ENCODE results near the gene AGBL1.
A peak's percentile ranks its signal among the peaks of the same experiment; 100 is the strongest.

Gene AGBL1

DNA sequence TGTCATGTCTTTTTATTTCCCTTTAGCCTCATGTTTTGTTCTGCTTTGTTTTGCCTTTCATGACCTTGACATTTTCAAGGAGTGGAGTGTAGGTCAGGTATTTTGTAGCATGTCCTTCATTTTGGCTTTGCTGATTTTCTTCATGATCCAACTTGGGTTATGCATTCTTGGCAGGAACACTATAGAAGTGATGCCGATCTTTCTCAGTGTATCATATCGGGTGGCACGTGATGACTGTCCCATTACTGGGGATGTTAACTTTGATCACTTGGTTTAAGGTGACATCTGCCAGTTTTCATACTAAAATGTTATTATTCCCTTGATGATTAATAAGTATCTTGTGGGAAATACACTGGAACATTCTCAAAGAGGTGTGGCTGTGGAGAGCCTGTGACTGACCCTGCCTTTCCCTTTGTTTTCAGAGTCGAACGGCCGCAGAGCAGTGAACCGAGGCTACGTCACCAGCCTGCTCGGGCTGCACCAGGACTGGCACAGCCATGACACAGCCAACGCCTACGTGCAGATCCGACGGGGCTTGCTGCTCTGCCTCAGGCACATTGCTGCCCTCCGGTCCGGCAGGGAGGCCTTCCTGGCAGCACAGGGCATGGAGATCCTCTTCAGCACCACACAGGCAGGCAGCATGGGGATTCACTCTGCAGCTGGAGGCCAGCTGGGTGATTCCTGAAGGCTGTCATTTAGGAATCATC lies 167.7 kb downstream of the AGBL1 start:
- DNase-seq: no peak

DNA sequence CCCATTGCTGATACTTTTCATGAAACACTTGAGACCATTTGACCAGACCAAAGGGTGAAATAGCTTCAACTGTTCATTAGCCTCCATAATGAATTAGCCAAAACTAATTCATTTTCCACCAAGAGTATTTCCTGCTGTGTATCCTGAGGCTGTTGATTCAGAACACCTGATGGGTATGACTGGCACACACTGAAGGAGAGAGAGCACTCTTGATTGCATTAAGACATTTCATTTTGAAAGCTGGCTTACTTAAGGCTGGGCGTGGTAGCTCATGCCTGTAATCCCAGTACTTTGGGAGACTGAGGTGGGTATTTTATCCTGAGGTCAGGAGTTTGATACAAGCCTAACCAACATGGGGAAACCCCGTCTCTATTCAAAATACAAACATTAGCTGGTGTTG lies 175.6 kb downstream of the AGBL1 start:
- no peak for DNase-seq

DNA sequence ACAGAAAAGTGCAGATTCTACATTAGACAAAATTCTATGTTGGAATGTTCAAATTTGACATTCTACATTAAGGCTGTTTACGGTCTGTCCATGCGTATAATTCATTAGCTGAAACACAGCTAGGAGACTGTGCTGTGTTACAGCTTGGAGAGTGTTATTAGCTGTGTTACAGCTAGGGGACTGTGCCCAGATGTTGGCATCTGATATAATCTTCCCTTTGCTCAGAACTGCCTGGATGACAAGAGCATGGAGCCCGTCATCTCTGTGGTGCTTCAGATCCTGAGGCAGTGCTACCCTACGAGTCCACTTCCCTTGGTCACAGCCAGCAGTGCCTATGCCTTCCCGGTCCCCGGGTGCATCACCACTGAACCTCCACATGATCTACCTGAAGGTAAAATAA lies 177.0 kb downstream of the AGBL1 start:
- DNase-seq: no peak

DNA sequence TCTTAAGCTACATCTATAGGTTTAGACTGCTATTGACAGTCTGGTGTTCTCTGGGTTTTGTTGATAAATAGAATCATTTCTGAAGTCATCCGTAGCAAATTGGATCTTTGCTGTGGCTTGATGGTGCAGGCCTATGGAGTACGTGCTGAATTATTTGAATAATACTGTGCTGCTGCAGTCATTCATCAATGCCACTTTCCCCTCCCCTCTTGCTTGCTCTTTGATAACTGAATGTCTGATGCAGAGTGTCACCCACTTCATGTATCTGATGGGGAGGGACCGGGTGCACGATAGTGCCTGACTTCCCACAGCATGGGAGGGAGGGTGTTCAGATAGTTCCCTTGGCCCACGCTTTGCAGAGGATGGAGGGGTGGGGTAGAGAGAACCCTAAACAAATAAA lies 179.9 kb downstream of the AGBL1 start:
- DNase-seq: no peak

DNA sequence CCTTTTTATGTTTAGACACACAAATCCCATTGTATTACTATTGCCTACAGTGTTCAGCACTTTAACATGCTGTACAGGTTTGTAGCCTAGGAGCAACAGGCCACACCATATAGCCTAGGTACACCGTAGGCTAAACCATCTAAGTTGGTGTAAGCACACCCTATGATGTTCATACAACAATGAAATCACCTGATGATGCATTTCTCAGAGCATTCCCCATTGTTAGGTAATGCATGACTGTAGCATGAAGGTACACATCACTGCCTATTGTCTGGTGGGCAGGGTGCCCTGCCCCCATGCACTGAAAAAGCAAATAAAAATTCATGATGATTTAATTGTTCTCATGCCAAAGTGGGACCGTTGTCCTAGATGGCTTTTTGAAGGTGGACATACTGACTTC lies 183.6 kb downstream of the AGBL1 start:
- no peak for DNase-seq

DNA sequence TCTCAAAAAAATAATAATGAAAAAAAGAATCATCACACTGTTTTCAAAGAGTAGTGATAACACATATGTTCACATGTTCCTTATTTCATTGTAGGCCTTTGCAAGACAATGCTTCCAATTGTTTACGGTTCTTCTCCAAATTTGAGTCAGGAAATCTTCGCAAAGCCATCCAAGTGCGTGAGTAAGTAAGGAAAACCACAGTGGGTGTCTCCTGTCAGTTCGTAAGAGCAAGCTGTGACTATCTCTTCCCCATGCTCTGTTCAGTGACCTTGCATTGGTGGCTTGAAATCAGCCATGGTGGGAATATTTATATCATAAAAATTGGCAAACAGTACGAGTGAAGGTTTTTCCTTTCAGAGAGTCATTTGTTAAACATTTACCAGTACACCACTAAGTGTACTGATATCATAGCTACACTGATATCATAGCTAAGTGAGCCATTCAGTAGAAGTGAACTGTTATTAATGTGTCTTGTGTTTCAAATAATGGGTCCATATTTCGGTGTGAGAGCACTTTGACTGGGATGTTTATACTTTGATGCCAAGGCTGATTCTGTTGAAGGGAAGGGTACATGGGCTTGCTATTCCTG lies 187.3 kb downstream of the AGBL1 start:
- DNase-seq: no peak

DNA sequence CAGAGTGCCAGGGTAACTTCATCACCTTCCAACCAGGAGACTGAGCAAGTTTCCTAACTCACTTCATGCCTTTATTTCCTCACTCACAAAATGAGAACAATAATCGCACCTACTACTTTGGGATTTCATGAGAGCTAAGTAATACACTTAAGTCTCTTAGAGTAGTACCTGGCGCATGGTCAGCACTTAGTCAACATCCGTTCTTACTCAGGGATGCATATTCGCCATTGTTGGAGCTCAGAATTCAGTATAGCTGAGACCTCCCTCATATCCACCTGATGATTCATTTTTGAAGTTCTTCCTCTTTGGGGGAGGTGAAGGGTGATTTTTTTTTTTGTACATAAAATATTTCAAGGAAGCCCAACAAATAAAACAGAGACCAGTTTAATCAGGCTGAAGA lies 188.2 kb downstream of the AGBL1 start:
- DNase-seq: no peak

DNA sequence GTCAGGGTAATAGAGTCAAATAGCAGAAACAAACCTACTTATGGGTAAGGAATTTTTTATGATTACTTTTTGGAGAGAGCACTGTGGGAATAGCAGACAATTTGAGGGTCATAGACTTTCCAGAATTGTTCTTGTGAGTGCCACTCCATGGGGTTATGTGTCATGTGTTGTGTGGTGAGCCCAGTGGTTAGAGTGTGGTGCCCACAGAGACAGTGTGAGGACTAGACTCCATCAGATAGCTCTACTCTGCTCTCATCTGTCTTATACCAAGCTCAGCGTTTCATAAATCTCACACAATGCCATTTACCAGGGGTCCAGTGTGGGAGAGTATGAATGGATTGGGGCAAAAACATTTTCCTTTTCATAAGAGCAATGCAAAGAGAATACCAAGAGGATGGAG lies 188.9 kb downstream of the AGBL1 start:
- no peak for DNase-seq

DNA sequence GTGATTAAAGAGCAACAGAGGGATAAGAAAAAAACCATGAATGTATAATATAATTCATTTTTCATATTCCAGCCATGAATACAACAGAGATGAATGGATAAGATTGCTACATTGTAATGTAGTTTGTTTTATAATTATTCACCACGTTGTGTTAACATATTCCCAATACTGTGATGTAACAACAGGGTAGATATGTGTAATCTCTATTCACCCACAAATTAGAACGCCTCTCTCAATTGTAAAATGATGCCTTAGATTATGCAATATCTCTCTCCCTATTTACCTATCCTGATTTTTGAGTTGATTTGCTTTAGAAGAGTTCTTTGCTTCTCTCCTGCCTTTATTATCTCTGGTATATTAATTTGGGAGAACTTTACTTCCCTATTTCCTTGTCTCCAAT lies 193.6 kb downstream of the AGBL1 start:
- DNase-seq: no peak

DNA sequence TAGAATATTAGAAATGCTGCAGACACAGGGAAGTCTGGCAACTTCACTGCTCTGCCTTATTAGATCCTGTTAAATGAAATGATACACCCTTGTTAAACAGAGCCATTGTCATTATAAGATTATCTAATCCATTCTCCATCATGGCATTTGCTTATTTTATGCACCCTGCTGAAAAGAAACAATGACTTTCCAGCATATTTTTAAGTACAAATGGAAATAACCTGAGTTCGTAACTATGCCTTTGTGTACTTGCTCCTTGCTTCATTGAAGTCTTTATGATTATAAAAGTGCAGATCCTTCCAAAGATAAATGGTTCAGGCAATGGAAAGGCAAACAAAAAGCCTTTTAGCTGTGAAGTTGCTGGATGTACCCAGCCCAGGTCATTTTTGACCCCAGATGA lies 195.7 kb downstream of the AGBL1 start:
- no peak for DNase-seq

DNA sequence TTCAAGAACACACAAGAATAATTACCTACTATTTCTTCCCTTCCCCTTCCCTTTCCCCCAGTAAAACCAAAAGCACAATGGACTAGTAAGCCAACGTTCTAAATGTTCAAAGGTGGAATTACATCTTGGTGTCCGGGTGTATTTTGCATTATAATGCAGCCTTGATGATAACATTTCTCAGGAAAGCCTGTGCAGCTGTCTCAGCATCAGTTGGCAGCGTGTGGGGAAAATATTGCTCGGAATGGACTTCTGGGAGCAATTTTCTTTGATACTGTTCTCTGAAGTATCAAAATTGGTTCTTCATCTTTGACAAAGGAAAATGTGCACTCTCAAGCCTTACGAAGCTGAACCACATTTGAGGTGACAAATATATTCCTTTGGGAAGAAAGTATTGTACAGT lies 198.9 kb downstream of the AGBL1 start:
- no peak for DNase-seq

DNA sequence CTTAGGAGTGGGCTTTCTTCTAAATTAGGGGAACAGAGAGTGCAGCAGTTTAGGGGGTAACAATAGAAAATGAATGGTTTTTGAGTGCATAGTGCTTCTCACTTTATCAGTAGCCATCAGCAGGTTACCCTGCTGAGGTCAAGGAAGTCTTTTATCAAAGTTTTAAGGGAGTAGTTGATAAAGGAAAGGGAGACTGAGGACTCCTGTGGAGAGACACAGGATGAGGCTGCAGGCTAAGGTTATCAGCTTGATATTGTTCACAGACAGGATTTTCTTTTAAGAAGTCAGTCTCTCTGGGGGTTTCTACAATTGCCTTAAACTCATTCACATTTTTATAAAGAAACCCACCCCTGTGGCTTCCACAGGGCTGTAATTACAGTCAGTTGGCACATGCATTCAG lies 205.0 kb downstream of the AGBL1 start:
- no peak for DNase-seq

DNA sequence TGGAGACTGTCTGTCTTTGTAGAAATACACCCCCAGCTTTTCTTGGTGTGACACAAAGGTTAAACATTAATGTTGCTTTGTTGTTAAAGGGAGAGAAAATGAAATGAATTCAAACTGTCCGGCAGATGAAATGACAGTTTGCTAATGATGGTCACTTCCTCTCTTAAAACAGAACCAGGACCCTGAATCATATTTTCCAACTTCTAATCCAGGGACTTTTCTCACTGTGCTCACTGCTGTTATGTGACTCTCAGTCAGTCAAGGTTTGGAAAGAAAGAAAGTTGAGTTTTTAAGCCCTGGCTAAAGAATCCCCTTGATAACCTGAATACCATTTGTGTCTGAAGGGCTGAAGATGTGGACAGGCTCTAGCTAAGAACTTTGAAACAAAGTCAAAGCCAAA lies 215.8 kb downstream of the AGBL1 start:
- DNase-seq: no peak

DNA sequence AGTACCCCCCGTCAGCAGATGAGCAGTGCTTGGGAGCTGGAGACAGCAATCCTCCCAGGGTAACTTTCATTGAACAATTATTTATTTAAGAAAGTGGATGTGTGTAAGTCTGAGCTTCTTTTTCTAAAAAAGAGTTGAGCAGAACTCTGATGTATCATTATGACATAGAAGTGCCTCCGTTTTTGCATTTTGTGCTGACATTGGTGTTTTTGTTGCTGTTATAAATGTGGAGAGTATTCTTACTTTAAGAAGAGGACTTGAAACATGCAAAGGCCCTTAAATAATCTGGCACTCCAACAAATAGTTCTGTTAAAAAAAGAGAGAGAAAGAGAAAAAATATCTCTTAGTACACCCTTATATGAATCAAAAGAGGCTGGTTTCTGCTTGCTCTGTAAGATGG lies 217.1 kb downstream of the AGBL1 start:
- no peak for DNase-seq

DNA sequence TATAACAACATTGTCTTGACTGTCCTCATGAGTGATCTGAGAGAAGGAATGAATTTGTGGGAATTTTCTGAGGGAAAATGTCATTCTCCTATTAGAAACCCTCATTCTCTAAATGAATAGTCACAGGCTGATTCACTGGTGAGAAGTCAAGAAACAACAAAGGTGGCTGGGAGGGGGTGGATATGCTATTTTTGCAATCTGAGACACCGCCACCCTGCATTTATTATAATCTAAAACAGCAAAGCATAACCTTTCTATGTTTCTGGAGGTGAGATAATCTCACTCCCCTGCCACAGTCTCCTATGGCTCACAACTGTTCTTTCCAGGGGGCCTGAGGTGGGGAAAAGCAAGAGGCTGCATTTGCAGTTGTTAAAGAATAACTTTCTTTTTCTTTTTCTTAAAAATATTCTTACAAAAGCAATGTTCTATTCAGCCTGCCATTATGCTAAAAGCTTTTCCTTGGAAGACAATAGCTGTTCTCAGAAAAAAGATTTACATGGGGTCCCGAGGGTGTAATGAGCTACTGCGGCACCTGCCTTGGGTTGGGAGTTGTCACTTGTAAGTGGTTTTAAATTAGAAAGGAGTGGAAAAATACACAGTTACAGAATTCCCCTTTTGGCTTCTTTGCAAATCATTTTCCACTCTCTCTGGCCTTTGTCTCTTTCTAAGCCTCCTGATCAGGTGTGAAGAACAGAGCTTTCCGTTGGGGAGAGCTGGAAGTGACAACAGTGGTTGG lies 220.9 kb downstream of the AGBL1 start:
- DNase-seq: no peak

DNA sequence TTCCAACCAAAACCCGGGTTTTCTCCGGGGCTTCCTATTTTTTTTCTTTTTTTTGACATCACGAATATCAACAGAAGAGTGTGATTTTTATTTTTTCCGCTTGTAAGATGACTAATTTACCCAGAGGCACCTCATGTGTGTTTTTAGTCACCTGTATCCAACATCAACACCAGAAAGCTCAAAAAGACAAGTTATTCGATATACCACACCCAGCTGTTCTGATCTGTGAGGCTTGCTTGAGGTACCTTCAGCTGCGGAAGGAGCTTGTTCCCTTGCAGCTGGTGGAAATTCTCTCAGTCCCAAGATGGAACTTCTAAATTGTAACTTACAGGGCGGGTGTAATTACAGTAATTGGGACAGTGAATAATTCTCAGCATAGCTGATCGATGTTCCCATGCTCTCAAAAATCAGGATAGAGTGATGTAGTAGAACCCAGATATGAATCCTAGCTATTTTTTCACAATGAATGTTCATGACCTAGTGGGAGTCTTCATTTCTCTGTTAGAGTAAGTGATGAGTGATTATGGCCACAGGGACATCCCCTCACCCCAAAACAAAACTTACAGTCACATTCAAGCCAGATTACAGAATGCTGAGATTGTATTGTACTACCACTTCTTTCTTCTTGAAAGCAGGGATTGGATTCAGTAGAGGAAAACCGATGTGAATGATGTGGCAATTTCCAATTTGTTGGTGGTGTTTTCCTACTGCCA lies 232.1 kb downstream of the AGBL1 start:
- DNase-seq: no peak

DNA sequence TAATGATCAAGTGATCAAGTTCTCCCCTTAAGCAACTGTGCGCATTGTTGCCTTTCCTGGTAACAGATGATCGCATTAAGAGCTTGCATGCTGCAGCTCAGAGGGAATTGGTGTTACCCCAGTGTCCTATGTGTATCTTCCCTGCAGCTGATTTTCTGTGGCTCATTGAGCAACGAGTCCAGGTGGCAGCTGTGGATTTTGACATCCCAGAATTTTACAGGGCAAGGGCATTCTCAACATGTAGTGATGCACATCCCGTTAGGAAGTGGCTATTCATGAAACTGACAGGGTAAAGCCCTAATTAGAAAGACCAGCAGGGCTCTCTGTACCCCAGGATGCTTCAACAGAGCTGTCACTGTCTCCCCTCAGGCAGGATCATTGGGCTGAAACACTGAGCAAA lies 232.8 kb downstream of the AGBL1 start:
- no peak for DNase-seq

DNA sequence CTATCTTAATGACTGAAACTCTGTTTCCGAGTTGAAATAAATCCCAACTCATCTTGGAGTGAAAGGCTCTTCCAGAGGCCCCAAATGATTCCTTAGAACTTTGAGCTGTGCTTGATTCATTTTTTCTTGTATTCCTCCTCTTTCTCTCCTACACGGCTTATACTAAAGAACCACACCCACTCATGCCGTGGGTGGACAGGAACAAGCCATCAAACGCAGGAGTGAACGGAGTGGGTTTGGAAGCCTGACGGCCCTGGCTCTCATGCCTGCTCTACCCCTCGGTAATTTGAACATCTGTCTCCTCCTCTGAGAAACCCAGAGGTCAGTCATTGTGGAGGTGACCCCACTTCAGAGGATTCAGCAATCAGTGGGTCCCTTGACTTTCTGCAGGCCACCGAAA lies 236.5 kb downstream of the AGBL1 start:
- DNase-seq: no peak

DNA sequence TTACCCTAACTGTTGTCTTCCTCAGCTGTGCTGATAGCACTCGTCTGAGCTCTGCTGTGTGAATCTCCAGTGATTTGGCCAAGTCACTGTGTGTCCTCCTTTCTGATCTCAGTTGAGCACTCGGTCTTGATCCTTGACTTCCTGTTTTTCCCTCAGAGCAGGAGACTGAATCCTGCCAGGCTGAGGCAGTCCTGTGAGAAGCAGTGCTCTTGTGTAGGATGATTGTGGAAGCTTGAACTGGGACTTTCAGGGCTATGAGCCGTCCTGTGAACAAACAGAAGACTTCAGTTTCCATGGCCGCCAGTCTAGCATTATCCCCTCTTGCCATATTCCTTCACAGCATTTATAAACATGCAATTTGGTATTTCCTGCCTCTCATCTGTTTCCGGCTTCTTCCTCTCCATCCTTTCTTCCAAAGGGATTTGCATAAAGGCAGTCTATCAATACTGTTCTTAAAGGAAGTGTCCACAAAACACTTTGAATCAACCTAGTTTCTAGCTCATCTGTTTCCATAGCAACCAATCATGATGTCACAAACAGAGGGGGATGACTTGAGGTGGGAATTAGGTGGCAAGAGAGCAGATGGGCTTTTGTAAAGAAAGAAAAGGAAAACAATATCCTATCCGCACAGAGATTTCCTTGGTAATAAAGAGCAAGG lies 237.2 kb downstream of the AGBL1 start:
- peak; percentile 54 for DNase-seq

DNA sequence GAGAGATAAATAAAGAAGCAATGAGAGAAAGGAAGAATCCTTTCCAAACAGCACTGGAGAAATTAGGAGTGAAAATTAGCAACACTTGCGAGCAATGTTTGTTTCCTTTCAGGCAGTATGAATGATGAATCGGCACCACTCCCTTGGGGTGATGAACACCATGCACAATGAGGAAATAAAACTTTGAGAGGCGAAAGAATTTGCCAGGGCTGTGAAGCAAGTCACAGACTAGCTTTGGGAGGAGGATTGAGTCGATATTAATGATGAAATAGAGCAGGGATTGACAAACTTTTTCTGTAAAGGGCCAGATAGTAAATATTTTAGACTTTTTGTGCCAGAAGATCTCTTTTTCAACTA lies 237.7 kb downstream of the AGBL1 start:
- DNase-seq: no peak

DNA sequence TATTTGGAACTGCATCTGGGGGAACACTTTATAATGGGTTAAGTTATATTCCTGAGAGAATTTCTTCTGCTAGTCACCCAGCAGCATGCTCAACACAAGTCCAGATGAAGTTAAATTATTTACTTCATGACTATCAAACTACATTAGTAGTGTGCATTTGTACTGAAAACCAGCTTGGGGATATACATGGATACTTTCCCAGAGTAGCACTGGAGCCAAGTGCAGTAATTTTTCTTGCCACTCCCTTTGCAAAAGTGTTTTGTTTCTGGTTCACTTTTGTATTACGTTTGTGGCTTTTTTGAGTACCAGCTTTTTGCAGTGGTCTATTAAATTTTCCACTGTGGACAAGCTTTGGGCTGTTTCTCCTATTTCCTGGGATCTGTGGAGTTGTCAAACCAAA lies 243.0 kb downstream of the AGBL1 start:
- no peak for DNase-seq

DNA sequence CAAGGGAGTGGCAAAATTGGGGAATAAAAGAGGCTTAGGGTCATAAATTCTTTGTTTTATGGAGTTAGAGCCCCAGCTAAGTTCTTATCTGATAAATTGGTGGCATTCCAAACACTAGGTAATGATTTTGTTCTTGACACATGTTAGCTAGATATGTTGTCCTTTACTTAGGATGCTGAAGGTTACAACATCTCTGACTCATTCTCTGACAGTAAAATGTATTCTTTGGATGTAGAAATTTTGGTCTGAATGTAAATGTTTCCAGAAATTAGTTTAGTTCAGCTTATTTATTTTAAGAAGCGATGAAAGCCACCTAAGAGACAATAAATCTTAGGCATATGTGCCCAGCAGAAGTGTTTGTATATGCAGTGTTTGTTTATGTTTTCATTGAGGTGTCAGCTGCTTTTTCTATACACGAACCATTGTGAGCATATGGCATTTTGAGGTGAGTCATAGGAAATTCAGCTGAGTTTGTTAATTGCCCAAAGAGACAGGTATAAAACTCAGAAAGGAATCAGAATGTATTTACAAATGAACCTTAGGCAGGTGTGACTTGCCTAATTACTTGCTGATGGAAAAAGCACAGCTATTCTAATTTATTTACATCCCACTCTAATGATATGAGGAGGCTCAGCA lies 247.7 kb downstream of the AGBL1 start:
- DNase-seq: no peak

DNA sequence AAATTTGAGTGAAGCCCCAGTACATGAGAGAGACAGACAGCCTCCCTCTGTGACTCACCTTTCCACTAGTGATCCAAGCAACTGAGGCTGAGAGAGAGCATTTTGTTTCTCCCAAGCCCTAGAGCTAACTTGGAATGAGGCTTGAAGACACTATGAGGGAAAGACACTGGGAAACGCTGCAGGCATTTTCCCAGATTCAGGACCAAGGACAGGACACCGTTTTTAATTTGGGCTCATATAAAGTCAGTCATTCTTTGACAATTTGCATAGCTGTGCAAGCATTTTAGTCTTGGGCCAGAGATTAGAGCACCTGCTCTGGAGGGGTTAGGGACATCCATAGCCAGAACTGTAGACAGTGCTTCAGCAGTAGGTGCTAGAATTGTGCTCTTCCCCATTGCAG lies 249.0 kb downstream of the AGBL1 start:
- no peak for DNase-seq

Measured in islet precursor cell (in vitro differentiated cells).